NCI-H146 treated with DMSO at 0.1 percent for 48 hours (cell line): ENCODE results near the gene GRK3.
"Not testable (repeated sequence)": the region's sequence is repeated elsewhere in the genome, so short reads cannot be mapped to it uniquely, and the experiment has no call there.

Source experiments
- DNase-seq: peaks from one replicate; lab custom pipeline; 2025; ENCODE audit not compliant: unreplicated experiment; lab: John Stamatoyannopoulos, UW

Gene GRK3

GRCh38 chr22:25623851-25624250, 59.4 kb downstream of the GRK3 start:
- no peak for DNase-seq

DNA sequence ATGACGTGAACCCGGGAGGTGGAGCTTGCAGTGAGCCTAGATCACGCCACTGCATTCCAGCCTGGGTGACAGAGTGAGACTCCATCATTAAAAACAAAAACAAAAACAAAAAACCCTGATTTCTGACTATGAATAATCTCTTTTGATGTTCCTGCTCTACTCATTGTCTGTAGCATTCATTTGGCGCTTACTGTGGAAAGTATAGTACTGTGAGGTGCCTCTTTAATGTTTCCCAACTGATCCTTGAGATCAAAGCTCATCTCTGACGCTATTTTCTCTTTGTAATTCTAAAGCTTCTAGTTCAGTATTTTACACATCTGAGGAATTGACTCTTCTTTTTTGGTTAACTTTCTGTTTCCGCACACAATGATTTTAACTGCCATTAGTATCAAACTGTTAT, 60.0 kb downstream of the GRK3 start:
- DNase-seq = no peak

- DNase-seq = not testable (repeated sequence)
These were observed 61.5 kb downstream of the GRK3 start for GRCh38 chr22:25625747-25626623.

- no peak for DNase-seq
These were observed 62.1 kb downstream of the GRK3 start for GRCh38 chr22:25626624-25626990.

DNA sequence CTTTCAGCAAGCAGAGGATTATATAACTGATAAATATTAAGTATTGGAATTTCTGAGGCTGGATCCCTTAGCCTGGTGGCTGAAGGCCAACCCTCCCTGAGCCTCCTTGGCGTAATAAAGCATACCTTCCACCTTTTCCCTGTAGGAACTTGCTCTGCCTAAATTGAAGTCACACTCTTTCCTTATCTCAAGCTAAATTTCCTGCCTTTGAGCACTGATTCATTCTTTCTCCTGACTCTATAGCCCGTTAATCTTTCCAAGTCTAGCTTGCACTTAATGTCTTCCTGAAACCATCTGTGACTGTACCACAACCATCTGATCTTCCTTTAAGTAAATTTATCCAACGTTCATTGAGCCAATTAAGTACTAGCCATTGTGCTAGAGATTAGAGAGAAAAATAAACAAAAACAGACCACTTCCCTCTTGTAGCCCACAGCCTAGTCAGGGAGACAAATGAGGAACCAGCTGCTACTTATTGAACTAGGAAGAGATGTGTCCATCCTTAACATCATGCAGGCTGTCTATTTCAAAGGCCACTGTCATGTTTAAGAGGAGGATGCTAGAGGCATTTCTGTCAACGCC, 62.9 kb downstream of the GRK3 start:
- DNase-seq = peak; percentile 43

DNA sequence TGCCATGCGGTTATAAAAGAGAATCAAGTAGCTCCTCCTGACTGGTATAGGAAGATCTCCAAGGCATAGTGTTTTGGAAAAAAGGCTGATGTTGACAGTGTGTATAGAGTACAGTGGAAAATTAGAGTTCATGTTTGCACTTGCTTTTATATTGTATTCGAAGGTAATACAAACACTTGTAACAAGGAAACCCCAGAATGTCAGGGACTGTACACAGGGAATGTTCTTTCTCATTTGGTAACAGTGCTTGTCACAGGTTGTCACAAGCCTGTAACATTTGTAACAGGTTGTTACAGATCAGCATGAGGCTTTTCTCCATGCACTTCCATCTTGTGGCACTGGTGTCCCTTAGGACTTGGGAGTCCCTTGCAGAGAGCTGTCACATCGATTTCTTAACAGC, 64.0 kb downstream of the GRK3 start:
- peak; percentile 42 for DNase-seq

DNA sequence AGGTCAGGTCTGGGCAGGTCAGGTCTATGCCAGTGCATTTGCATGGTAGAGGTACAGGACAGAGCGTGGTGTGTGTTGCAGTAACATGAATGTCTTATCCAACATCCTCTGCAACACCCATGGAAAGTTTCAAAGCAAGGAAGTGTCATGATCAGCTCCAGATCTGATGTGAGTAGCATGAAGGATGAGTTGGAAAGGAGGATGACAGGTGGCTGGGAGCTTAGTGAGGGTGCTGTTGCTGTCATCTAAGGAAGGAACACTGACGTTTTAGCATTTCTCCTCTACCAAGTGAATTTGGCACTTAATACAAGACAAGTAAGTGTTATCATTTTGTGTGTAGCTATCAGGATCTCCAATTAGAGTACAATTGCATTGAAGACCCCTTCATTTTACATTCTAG, 65.1 kb downstream of the GRK3 start:
- no peak for DNase-seq

- no peak for DNase-seq
These were observed 66.0 kb downstream of the GRK3 start for GRCh38 chr22:25630447-25630846.

DNA sequence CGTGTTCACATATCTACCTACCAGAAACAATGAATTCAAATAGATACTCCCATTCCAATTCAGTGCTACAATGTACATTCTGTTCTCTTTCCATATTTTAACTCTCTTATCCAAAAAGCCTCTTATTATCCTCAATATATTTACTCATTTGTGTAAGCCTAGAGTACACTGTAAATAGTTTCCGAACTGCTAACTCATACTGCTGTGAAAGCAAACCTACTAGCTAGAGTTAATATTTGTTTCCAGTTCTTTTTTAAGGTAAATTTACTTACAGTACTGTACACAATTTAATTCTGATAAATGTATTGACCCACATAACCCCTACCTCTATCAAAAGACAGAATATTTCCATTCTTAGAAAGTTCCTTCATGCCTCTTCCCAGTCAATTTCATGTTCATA, 71.8 kb downstream of the GRK3 start:
- DNase-seq = no peak

DNA sequence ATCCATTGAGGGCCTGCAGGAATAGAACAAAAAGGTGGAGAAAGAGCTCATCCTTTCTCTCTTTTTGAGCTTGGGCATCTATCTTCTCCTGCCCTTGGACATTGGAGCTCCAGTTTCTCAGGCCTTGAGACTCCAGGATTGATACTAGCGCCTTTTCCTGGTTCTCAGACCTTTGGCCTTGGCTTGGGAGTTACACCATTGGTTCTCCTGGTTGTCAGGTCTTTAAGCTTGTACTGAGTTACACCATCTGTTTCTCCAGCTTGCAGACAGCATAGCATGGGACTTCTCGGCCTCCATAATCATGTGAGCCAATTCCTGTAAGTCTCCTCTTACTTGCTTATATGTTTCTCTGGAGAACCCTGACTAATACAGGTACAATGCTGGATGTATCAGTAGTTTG, 72.6 kb downstream of the GRK3 start:
- DNase-seq = no peak

- DNase-seq = no peak
These were observed 73.2 kb downstream of the GRK3 start for GRCh38 chr22:25637672-25638071.

DNA sequence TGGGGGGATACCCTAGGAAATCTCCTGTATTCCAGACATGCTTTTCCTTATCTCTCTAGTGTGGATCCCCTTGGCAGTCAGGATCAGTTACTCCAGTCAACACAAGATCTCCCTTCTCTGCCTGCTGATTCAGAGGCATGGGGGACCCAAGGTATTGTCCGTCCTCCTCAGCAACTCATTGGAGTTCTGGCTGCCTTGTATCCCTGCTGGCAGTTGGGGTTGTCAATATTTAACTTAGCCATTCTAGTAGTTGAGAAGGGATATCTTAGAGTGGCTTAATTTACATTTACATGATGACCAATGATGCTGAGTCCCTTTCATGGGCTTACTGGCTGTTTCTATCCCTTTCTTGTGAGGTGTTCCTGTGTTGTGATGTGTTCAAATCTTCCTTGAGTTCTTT, 74.2 kb downstream of the GRK3 start:
- no peak for DNase-seq

- DNase-seq = no peak
These were observed 77.2 kb downstream of the GRK3 start for GRCh38 chr22:25641650-25642049.

DNA sequence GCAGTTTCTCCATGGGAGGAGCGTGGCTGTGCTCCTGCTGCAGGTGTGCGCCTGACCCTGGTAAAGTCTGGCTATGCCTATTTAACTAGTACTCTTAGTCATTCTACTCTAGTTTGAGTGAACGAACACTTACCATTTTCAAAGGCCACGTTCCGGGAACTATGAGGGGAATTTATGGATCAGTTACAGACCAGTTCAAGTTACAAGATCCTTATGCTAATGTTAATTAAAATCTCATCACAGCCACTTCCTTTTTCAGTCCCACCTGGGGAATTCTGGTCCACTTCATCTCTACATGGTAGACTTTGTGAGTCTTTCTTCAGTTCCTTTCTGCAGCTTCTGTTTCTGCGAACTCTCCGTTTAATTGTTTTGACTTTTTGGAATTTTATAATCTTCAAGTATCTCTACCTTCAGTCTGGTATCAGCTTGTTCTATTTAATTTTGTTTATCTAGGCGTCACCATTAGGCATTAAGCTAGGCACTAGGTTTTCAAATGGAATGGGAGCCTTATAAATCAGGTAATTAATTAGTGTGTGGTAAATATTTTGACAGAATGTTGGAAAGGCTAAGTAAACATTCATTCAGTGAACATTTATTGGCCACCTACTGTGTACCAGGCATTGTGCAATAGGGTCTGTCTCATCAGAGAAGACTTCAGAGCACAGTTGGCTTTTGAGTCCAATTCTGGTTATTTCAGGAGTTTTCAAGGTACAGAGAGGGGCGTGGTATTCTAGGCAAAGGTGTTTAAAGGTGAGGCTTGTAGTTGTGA, 78.9 kb downstream of the GRK3 start:
- no peak for DNase-seq

- no peak for DNase-seq
These were observed 79.6 kb downstream of the GRK3 start for GRCh38 chr22:25644122-25644521.

DNA sequence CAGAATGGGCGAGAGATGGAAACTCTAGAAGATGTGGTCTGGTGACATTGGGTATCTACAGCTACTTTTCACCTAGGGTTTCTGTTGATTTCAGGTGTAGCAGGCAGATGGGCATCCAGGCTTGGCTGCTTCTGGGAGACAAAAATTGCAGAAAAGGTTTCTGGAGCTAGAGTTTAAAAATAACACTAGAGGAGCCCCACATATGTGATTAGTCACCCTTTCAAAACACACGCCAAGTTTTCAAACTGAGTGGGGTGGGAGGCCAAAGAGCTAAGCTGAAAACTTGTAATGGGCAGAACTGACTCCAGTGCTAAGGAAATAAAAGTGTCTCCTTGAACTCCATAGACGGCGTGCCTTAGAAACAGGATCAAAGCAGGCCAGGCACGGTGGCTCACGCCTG, 80.8 kb downstream of the GRK3 start:
- DNase-seq = no peak

- no peak for DNase-seq
These were observed 81.5 kb downstream of the GRK3 start for GRCh38 chr22:25645964-25646363.

DNA sequence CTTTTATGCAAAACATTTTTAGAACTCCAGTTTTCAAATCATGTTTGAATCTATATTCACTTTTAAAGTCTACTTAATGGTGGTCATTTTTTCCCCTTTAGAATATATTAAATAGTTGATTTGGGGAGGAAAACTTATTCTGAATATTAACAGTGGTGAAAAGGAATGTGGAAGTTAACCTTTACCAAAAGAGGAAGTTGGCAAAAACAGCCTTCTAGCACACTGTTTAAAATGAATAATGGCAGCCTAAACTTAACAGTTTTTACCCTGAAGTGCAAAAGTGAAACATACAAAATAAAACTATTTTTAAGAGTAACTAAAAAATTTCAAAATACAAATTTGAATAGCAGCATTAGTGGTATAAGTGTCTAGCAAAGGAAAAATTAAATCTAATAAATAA, 86.4 kb downstream of the GRK3 start:
- no peak for DNase-seq

DNA sequence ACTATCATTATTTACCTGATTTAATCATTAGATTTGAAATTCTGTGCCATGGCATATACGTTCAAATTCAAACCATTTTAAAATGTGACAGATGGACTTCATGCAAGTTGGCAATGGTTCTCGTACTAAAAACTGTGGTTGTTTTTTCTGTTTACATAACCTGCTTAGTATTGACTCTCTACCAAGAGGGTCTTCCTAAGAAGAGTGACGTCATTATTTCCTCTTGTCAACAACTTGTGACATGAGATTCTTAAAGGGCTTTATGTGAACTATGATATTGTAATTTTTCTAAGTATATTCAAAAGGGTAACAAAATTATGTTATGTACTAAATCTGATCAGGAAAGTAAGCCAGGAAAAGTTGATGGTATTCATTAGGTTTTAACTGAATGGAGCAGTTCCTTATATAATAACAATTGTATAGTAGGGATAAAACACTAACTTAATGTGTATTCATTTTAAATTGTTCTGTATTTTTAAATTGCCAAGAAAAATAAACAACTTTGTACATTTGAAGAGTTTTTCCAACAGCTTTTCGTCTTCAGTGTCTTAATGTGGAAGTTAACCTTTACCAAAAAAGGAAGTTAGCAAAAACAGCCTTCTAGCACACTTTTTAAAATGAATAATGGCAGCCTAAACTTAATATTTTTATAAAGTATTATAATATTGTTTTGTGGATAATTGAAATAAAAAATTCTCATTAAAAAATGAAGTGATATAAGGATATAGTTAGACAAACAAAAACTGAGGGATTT, 87.0 kb downstream of the GRK3 start:
- no peak for DNase-seq

DNA sequence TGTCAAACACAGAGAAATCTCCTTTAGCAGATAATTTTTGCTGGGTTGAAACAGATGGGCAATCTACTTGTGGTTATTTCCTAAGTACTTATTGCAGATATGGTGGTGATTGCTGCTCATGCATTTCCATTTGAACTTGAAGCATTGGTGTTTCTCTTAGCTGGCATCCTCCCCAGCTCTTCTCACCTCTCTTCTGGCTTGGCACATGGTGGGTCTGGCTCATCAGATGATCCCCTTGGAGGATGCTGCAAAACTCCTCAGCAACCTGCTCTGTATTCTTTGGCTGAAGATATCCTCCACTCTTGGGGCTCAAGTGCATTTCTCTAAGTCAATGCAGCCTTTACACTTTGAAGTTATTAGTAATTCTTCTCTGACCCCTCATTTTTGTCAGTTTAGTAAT, 90.2 kb downstream of the GRK3 start:
- no peak for DNase-seq

GRCh38 chr22:25655371-25655935, 91.0 kb downstream of the GRK3 start:
- no peak for DNase-seq
